Measurements from ENCODE around the gene CDH8.

- no peak for TF ChIP-seq POLR2AphosphoS5 (IDR thresholded peaks at IDR 0.05; ENCODE audit: low read depth, low read length)
- no peak for TF ChIP-seq POLR2A (IDR thresholded peaks at IDR 0.05; ENCODE audit: low read depth, low read length)
- no peak for TF ChIP-seq TAF1 (IDR thresholded peaks at IDR 0.05; ENCODE audit: low read depth, low read length)
- TF ChIP-seq SPI1 (IDR thresholded peaks at IDR 0.05; ENCODE audit: low read depth, low read length): no peak
These were observed 22.2 kb upstream of the CDH8 start for GRCh38 chr16:62058412-62058811.
